SKM-1 (cell line): ENCODE results near the gene CABLES1.

Experiments
- DNase-seq: peaks from one replicate; lab custom pipeline; 2025; ENCODE audit not compliant: unreplicated experiment; lab: John Stamatoyannopoulos, UW

CABLES1 gene

GRCh38 chr18:23189768-23190661 is 54.7 kb downstream of the CABLES1 start:
- no peak for DNase-seq

- DNase-seq: no peak
These were observed 55.9 kb downstream of the CABLES1 start for GRCh38 chr18:23191232-23191631.

GRCh38 chr18:23193742-23194141 is 58.5 kb downstream of the CABLES1 start:
- no peak for DNase-seq

- DNase-seq: no peak
These were observed 59.1 kb downstream of the CABLES1 start for GRCh38 chr18:23194155-23194996.

- DNase-seq: no peak
These were observed 60.0 kb downstream of the CABLES1 start for GRCh38 chr18:23194997-23195957.

GRCh38 chr18:23196119-23197007 is 61.1 kb downstream of the CABLES1 start:
- no peak for DNase-seq

- DNase-seq: no peak
These were observed 63.0 kb downstream of the CABLES1 start for GRCh38 chr18:23198217-23198845.

GRCh38 chr18:23200756-23201155 is 65.5 kb downstream of the CABLES1 start:
- no peak for DNase-seq

- DNase-seq: no peak
These were observed 66.5 kb downstream of the CABLES1 start for GRCh38 chr18:23201741-23202140.

GRCh38 chr18:23203891-23204432 is 68.7 kb downstream of the CABLES1 start:
- DNase-seq: no peak

- no peak for DNase-seq
These were observed 69.4 kb downstream of the CABLES1 start for GRCh38 chr18:23204589-23205235.

- DNase-seq: no peak
These were observed 70.7 kb downstream of the CABLES1 start for GRCh38 chr18:23205980-23206379.

- no peak for DNase-seq
These were observed 72.1 kb downstream of the CABLES1 start for GRCh38 chr18:23207191-23207955.

- no peak for DNase-seq
These were observed 72.7 kb downstream of the CABLES1 start for GRCh38 chr18:23207994-23208393.

- no peak for DNase-seq
These were observed 73.3 kb downstream of the CABLES1 start for GRCh38 chr18:23208600-23208999.

- no peak for DNase-seq
These were observed 73.7 kb downstream of the CABLES1 start for GRCh38 chr18:23209031-23209430.

GRCh38 chr18:23209796-23210195 is 74.5 kb downstream of the CABLES1 start:
- DNase-seq: no peak

- DNase-seq: no peak
These were observed 75.2 kb downstream of the CABLES1 start for GRCh38 chr18:23210526-23210925.
